IMR-90 (cell line): ENCODE results near the gene C11orf21. TPM values are rescaled to one million over a fixed set of nuclear protein-coding genes. Genes with fewer than 3 reads are reported as not detected.
A peak's percentile ranks its signal among the peaks of the same experiment; 100 is the strongest.

Source experiments
- ATAC-seq: fragments of 200-7000 bp; cut with Tn5 transposase; 2 replicates; pipeline ENCODE4 v1.9.1; 2020; ENCODE audit warnings: low read depth, mild to moderate bottlenecking, moderate library complexity
- BruUV-seq: library from RNA; stranded (reverse); fragments of 400-500 nt; replicated peaks from 2 replicates; lab custom pipeline; 2021; lab: Mats Ljungman, UMichigan
- CTCF ChIA-PET: fragments of 300-600 bp; formaldehyde crosslinking; extraction: SDS; loops from one replicate; lab custom pipeline; 2021; ENCODE audit warnings: antibody characterized with exemption; lab: Yijun Ruan, JAX
- POLR2A ChIA-PET: fragments of 300-600 bp; sonication (Branson Sonifier 250); formaldehyde crosslinking; loops from one replicate; lab custom pipeline; 2022; ENCODE audit warnings: antibody characterized with exemption; ENCODE audit not compliant: unreplicated experiment; lab: Charles Lee
- DNase-seq: peaks from one replicate; pipeline ENCODE4 v3.0.0; 2013
- H2AFZ ChIP-seq: replicated peaks from 2 replicates; pipeline ENCODE3; 2013; ENCODE audit warnings: low read length, mild to moderate bottlenecking; ENCODE audit not compliant: poor library complexity
- H2AK5ac ChIP-seq: 2 replicates; pipeline ENCODE4 v1.6.1; 2013; ENCODE audit warnings: low read depth, low read length, inconsistent platforms
- H2AK9ac ChIP-seq: replicated peaks from 2 replicates; pipeline ENCODE3; 2013; ENCODE audit warnings: mild to moderate bottlenecking, low read depth, low read length, moderate library complexity; ENCODE audit not compliant: poor library complexity
- H2BK120ac ChIP-seq: 2 replicates; pipeline ENCODE4 v1.6.1; 2013; ENCODE audit warnings: low read depth, low read length, inconsistent platforms
- H2BK15ac ChIP-seq: 3 replicates; pipeline ENCODE4 v1.6.1; 2013; ENCODE audit warnings: low read depth, low read length, inconsistent platforms
- H2BK20ac ChIP-seq: 2 replicates; pipeline ENCODE4 v1.6.1; 2013; ENCODE audit warnings: low read depth, mild to moderate bottlenecking, inconsistent platforms, low read length, moderate library complexity
- H2BK5ac ChIP-seq: 2 replicates; pipeline ENCODE4 v1.6.1; 2013; ENCODE audit warnings: mild to moderate bottlenecking, low read depth, low read length, inconsistent platforms; ENCODE audit not compliant: poor library complexity, severe bottlenecking
- H3K14ac ChIP-seq: replicated peaks from 2 replicates; pipeline ENCODE4 v1.6.1; 2013; ENCODE audit warnings: low read depth, low read length, inconsistent platforms
- H3K18ac ChIP-seq: 2 replicates; pipeline ENCODE4 v1.6.1; 2013; ENCODE audit warnings: low read depth, low read length, control low read depth
- H3K23ac ChIP-seq: 2 replicates; pipeline ENCODE4 v1.6.1; 2013; ENCODE audit warnings: low read depth, low read length, inconsistent platforms
- H3K27ac ChIP-seq: 2 replicates; pipeline ENCODE4 v1.5.1; 2013; ENCODE audit warnings: mild to moderate bottlenecking, control low read depth, low read length; ENCODE audit not compliant: insufficient read depth
- H3K27me3 ChIP-seq: 2 replicates; pipeline ENCODE4 v1.6.1; 2013; ENCODE audit warnings: low read length; ENCODE audit not compliant: control insufficient read depth, insufficient read depth
- H3K36me3 ChIP-seq: 2 replicates; pipeline ENCODE4 v1.6.1; 2013; ENCODE audit warnings: low read length, mixed read lengths; ENCODE audit not compliant: control insufficient read depth, insufficient read depth
- H3K4ac ChIP-seq: 2 replicates; pipeline ENCODE4 v1.6.1; 2013; ENCODE audit warnings: low read depth, low read length, inconsistent platforms
- H3K4me1 ChIP-seq: 2 replicates; pipeline ENCODE4 v1.6.1; 2013; ENCODE audit warnings: low read length, mixed read lengths; ENCODE audit not compliant: control insufficient read depth, insufficient read depth
- H3K4me2 ChIP-seq: 2 replicates; pipeline ENCODE4 v1.6.1; 2013; ENCODE audit warnings: low read depth, mild to moderate bottlenecking, control low read depth, low read length, moderate library complexity
- H3K4me3 ChIP-seq: 2 replicates; pipeline ENCODE4 v1.5.1; 2013; ENCODE audit warnings: low read depth, mild to moderate bottlenecking, control low read depth, low read length, moderate library complexity; ENCODE audit not compliant: insufficient read depth
- H3K56ac ChIP-seq: 2 replicates; pipeline ENCODE4 v1.6.1; 2013; ENCODE audit warnings: low read length, inconsistent platforms; ENCODE audit not compliant: insufficient read depth; ENCODE audit errors: extremely low read depth
- H3K79me1 ChIP-seq, 2 experiments: 2 replicates each; pipeline ENCODE4 v1.6.1; 2013; ENCODE audit warnings: low read length in 2 of 2, inconsistent platforms in 1 of 2, low read depth in 1 of 2
- H3K9ac ChIP-seq: 2 replicates; pipeline ENCODE4 v1.6.1; 2013; ENCODE audit warnings: low read depth, low read length, control low read depth
- H3K9me1 ChIP-seq: 2 replicates; pipeline ENCODE4 v1.6.1; 2013; ENCODE audit warnings: low read length, inconsistent platforms; ENCODE audit not compliant: insufficient read depth
- H3K9me3 ChIP-seq: 2 replicates; pipeline ENCODE4 v1.6.1; 2013; ENCODE audit warnings: low read length; ENCODE audit not compliant: control insufficient read depth, insufficient read depth
- H4K20me1 ChIP-seq: 2 replicates; pipeline ENCODE4 v1.6.1; 2013; ENCODE audit warnings: low read length, inconsistent platforms; ENCODE audit not compliant: insufficient read depth
- H4K5ac ChIP-seq: 2 replicates; pipeline ENCODE4 v1.6.1; 2013; ENCODE audit warnings: mild to moderate bottlenecking, low read depth, low read length, control low read depth
- H4K8ac ChIP-seq, 2 experiments: 2 replicates each; pipeline ENCODE4 v1.6.1; 2013; ENCODE audit warnings: low read depth in 2 of 2, low read length in 2 of 2, control low read depth in 1 of 2, inconsistent platforms in 1 of 2
- H4K91ac ChIP-seq: 2 replicates; pipeline ENCODE4 v1.6.1; 2013; ENCODE audit warnings: low read depth, low read length, inconsistent platforms; ENCODE audit not compliant: insufficient read depth
- CEBPB ChIP-seq: IDR thresholded peaks from 2 replicates; pipeline ENCODE4 v1.6.1; 2012; ENCODE audit warnings: low read depth, low read length, improper control_type of control experiment
- MXI1 ChIP-seq: IDR thresholded peaks from 2 replicates; pipeline ENCODE4 v1.6.1; 2012; ENCODE audit warnings: low read depth, mild to moderate bottlenecking, low read length, moderate library complexity, borderline replicate concordance
- WGBS, 2 experiments: methylation state at CpG; one replicate each; pipeline versions ENCODE4 v1.1.5 to v1.1.7; 2013; ENCODE audit warnings: missing lambda C conversion rate in 2 of 2; ENCODE audit not compliant: insufficient read length in 1 of 2; ENCODE audit errors: extremely low coverage in 2 of 2; 5-methylcytosine and 5-hydroxymethylcytosine counted together
- dilution Hi-C: fragments of 300-500 bp; cut with HindIII; formaldehyde crosslinking; loops from one replicate; pipeline ENCODE4 v1.14.3; 2018; ENCODE audit warnings: low sequenced_read_pairs; ENCODE audit not compliant: unreplicated experiment
- in situ Hi-C: fragments of 300-500 bp; cut with MboI; formaldehyde crosslinking; loops from 3 replicates; pipeline ENCODE4 v1.14.3; 2019; ENCODE audit warnings: low sequenced_read_pairs, inconsistent platforms, mixed read lengths
- intact Hi-C: fragments of 100-400 bp; cut with micrococcal nuclease; formaldehyde crosslinking; loops from 2 replicates; pipeline ENCODE4 v1.10.0; 2022
- polyA plus RNA-seq, 3 experiments: library from polyadenylated mRNA; depleted of rRNA; stranded (reverse); fragments of >200 nt; gene quantifications; 2 replicates each; pipeline ENCODE4 v1.2.3, GENCODE V29; 2012; ENCODE audit warnings: low replicate concordance in 1 of 3
- total RNA-seq: library from RNA; depleted of rRNA; stranded (reverse); fragments of >200 nt; gene quantifications from 2 replicates; pipeline ENCODE4 v1.2.3, GENCODE V29; 2012
- TF ChIP-seq, protein P1 (sequence below): conservative IDR thresholded peaks from 2 replicates; pipeline ENCODE4 v1.5.1; 2012; ENCODE audit warnings: mild to moderate bottlenecking, low read depth, low read length, improper control_type of control experiment

The C11orf21 gene
- total and polyA plus RNA-seq, 2 of the 4 experiments (the other 2 are of a cell fraction), result not detected

DNA sequence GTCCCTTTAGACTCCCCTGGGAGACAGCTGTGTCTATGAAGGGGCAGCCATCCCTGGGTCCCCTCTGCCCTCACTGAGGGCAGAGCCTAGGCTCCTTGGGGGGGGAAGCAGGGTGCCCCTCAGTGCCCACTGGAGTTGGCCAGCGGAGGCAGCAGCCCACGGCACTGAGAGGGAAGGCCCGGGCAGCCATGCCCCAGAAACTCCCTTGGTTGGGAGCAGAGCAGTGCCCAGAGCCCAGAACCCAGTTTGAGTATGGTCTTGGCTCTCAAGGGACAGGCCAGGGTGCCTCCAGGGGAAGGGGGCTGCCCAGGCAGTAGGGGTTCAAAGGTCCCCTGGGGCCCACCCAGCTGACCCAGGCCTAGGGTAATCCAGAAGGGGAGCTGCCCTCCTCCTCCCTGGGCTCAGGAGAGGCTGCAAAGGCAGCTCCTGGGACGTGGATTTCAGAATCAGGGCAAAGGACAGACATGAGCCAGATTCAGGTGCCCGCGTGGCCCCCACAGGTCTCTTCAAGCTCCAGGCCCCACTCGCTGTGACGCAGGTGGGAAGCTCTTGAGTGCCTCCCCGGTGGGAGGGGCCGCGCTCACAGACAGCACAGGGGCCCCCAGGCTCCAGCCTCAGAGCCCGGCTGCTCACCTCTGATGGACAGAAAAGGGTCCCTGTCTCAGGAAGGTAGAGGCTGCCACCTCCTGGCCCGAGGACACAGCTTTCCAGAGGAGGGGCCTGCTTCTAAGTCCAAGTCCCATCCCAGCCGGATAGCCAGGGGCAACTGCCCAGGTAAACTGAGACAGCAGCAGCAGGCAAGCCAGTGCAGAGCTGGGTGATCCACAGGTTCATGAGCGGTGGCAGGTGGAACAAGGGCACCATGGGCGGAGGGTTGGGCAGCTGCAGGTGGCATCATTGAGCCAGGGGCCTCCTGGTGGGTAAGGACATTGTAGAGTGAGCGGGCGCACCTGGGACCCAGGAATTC is 2.6 kb downstream of the C11orf21 start:
- Histone ChIP-seq H4K91ac (no peak overlapping the region), H3K14ac (no peak overlapping the region), H4K20me1 (no peaks in the 10 kb centered on the region), H2BK5ac (no peak overlapping the region), H4K8ac (no peak overlapping the region), H3K4ac (no peak overlapping the region), H3K4me3 (no peak overlapping the region), H3K9ac (no peak overlapping the region), H2BK15ac (no peak overlapping the region), H4K5ac (no peak overlapping the region), H2AK5ac (no peak overlapping the region), H3K18ac (no peak overlapping the region), H3K79me1 (no peaks in the 10 kb centered on the region), H2BK120ac (no peak overlapping the region), H3K9me1 (no peaks in the 10 kb centered on the region), H2BK20ac (no peak overlapping the region), H3K23ac (no peak overlapping the region), H3K56ac (no peak overlapping the region), H2AFZ (no peak overlapping the region), H3K4me2 (no peak overlapping the region), H2AK9ac (no peak overlapping the region), H3K27me3 (peaks cover 24% of the 10 kb centered on the region), H3K9me3 (no peaks in the 10 kb centered on the region), H3K36me3 (no peaks in the 10 kb centered on the region), H3K27ac (no peak overlapping the region), H3K4me1 (no peaks in the 10 kb centered on the region)
- 52% methylated on average over 5 of the region's 18 CpGs; no CpG with 5 or more reads in 1 of the 2 experiments for WGBS, 2 experiments
- BruUV-seq, result no TSS peak
- POLR2A ChIA-PET, result no interaction called here
- ATAC-seq (no peak), DNase-seq (no peak)
- dilution Hi-C loops, result no loop called here
- CTCF ChIA-PET, result interaction anchor here (1.0 kb wide), 1 partner anchor 121 kb away, joined by 3 read pairs; no protein-coding TSS in a partner anchor
- no peak for TF ChIP-seq CEBPB
- TF ChIP-seq, protein P1, sequence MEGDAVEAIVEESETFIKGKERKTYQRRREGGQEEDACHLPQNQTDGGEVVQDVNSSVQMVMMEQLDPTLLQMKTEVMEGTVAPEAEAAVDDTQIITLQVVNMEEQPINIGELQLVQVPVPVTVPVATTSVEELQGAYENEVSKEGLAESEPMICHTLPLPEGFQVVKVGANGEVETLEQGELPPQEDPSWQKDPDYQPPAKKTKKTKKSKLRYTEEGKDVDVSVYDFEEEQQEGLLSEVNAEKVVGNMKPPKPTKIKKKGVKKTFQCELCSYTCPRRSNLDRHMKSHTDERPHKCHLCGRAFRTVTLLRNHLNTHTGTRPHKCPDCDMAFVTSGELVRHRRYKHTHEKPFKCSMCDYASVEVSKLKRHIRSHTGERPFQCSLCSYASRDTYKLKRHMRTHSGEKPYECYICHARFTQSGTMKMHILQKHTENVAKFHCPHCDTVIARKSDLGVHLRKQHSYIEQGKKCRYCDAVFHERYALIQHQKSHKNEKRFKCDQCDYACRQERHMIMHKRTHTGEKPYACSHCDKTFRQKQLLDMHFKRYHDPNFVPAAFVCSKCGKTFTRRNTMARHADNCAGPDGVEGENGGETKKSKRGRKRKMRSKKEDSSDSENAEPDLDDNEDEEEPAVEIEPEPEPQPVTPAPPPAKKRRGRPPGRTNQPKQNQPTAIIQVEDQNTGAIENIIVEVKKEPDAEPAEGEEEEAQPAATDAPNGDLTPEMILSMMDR, result 0 out of 2 replicates have a peak, but pooled peaks have one; percentile 14
- TF ChIP-seq MXI1, result no peak
- in situ Hi-C loops, result no loop called here
- intact Hi-C loops, result no loop called here
